Nephron (organoid): ENCODE data around the gene GLI3.

Experiments used
- H3K27ac Mint-ChIP-seq, 3 experiments: 2 replicates each; pipeline ENCODE4 v1.8.0; 2020; ENCODE audit warnings: mixed read lengths in 3 of 3, mild to moderate bottlenecking in 2 of 3, moderate library complexity in 1 of 3
- H3K27me3 Mint-ChIP-seq: 2 replicates; pipeline ENCODE4 v1.8.0; 2021; ENCODE audit warnings: low read depth, mild to moderate bottlenecking, moderate library complexity, mixed read lengths
- H3K36me3 Mint-ChIP-seq: 2 replicates; pipeline ENCODE4 v1.8.0; 2020; ENCODE audit warnings: low read depth, mixed read lengths
- H3K4me1 Mint-ChIP-seq: 2 replicates; pipeline ENCODE4 v1.8.0; 2020; ENCODE audit warnings: mixed read lengths
- H3K4me3 Mint-ChIP-seq, 3 experiments: 2 replicates each; pipeline ENCODE4 v1.8.0; 2020; ENCODE audit warnings: mild to moderate bottlenecking in 3 of 3, mixed read lengths in 3 of 3, moderate library complexity in 2 of 3
- H3K9me3 Mint-ChIP-seq: 2 replicates; pipeline ENCODE4 v1.8.0; 2020; ENCODE audit warnings: mixed read lengths
- TF ChIP-seq, protein P1 (sequence below), 3 experiments: fragments of 200-600 bp; sonication (generic); IDR thresholded peaks; one replicate each; pipeline ENCODE4 v1.5.0; 2021; ENCODE audit warnings: antibody characterized with exemption in 3 of 3; ENCODE audit not compliant: unreplicated experiment in 3 of 3

The GLI3 gene

DNA sequence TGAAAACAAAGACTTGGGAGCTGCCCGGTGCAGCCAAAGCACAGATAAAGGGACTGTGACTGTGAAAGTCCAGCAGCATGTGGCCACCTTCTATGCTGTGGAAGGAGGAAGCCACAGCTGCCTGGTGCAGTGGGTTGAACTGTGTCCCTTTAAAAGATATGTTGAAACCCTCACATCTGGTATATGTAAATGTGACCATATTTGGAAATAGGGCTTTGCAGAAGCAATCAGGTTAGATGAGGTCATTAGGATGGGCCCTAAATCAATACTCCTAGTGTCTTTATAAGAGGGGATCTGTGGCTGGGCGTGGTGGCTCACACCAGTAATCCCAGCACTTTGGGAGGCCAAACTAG lies 136.9 kb downstream of the GLI3 start:
- Mint-ChIP-seq H3K4me3 (no peak overlapping the region), H3K27ac (peak overlapping the region in 1 of 3 experiments; percentile 37), H3K36me3 (peaks cover 37% of the 10 kb centered on the region), H3K4me1 (peaks cover 68% of the 10 kb centered on the region), H3K9me3 (no peaks in the 10 kb centered on the region), H3K27me3 (peaks cover 2% of the 10 kb centered on the region)
- TF ChIP-seq, protein P1, sequence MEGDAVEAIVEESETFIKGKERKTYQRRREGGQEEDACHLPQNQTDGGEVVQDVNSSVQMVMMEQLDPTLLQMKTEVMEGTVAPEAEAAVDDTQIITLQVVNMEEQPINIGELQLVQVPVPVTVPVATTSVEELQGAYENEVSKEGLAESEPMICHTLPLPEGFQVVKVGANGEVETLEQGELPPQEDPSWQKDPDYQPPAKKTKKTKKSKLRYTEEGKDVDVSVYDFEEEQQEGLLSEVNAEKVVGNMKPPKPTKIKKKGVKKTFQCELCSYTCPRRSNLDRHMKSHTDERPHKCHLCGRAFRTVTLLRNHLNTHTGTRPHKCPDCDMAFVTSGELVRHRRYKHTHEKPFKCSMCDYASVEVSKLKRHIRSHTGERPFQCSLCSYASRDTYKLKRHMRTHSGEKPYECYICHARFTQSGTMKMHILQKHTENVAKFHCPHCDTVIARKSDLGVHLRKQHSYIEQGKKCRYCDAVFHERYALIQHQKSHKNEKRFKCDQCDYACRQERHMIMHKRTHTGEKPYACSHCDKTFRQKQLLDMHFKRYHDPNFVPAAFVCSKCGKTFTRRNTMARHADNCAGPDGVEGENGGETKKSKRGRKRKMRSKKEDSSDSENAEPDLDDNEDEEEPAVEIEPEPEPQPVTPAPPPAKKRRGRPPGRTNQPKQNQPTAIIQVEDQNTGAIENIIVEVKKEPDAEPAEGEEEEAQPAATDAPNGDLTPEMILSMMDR (IDR thresholded peaks at IDR 0.05; ENCODE audit: unreplicated experiment in 3 of 3) = no peak

DNA sequence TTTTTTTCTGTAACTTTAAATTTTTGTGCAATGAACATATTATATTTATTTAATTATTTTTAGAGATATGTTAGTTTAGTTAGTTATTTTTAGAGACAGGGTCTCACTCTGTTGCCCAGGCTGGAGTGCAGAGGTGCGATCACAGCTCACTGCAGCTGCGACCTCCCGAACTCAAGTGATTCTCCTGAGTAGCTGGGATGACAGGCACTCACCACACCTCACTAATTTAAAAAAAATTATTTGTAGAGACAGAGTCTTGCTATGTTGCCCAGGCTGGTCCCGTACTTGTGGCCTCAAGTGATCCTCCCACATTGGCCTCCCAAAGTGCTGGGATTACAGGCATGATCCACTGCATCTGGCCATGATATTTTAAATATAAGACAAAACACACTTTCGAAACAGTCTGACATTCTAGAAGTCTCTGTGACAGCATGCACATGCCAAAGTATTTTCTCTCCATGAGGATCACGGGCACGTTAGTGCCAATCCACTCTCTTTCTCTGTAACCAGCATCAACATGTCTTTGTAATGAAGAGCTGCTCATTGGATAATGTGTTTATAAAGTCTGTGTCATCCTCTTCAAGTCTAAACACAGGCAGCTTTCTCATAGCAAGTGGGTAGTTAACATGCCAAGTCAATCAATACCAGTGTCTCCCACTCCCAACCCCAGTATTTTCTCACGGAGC lies 137.4 kb downstream of the GLI3 start:
- H3K27ac Mint-ChIP-seq = peak overlapping the region; percentile 21 to 92 (median 37)
- H3K4me1 Mint-ChIP-seq = peaks cover 69% of the 10 kb centered on the region
- H3K27me3 Mint-ChIP-seq = peaks cover 4% of the 10 kb centered on the region
- no peaks in the 10 kb centered on the region for H3K9me3 Mint-ChIP-seq
- TF ChIP-seq, protein P1 (IDR thresholded peaks at IDR 0.05; ENCODE audit: unreplicated experiment in 3 of 3) = no peak
- no peak overlapping the region for H3K4me3 Mint-ChIP-seq
- H3K36me3 Mint-ChIP-seq = peaks cover 35% of the 10 kb centered on the region

- no peaks in the 10 kb centered on the region for H3K9me3 Mint-ChIP-seq
- H3K27me3 Mint-ChIP-seq = peaks cover 4% of the 10 kb centered on the region
- peak overlapping the region; percentile 21 to 92 (median 21) for H3K27ac Mint-ChIP-seq
- peaks cover 36% of the 10 kb centered on the region for H3K36me3 Mint-ChIP-seq
- peak overlapping the region in 1 of 3 experiments; percentile 15 for H3K4me3 Mint-ChIP-seq
- H3K4me1 Mint-ChIP-seq = peaks cover 70% of the 10 kb centered on the region
- TF ChIP-seq, protein P1 (IDR thresholded peaks at IDR 0.05; ENCODE audit: unreplicated experiment in 3 of 3) = no peak
These were observed 137.9 kb downstream of the GLI3 start for GRCh38 chr7:42099066-42099465.

DNA sequence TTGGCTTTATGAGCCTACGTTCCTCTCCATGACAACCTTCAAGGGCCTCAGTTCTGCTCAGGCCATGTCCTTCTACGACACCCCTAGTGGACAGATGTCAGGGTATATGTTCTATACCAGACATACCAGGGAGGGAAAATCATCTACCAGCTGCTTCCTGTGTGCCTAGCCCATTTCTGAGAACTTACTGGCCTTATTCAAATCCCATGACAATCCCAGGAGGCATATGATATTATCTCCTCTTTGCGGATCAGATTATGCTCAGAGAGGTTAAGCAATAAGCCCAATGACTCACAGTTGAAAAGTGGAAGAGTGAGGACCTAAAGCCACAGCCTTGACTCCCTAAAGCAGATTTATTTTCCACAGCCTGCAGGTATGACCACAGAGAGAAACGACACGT lies 139.3 kb downstream of the GLI3 start:
- Mint-ChIP-seq H3K4me3 (no peak overlapping the region), H3K4me1 (peaks cover 64% of the 10 kb centered on the region), H3K27ac (peak overlapping the region; percentile 85 to 93 (median 92)), H3K36me3 (peaks cover 29% of the 10 kb centered on the region), H3K27me3 (peaks cover 4% of the 10 kb centered on the region), H3K9me3 (no peaks in the 10 kb centered on the region)
- TF ChIP-seq, protein P1 (IDR thresholded peaks at IDR 0.05; ENCODE audit: unreplicated experiment in 3 of 3) = peak in 1 of 3 experiments; percentile 27

DNA sequence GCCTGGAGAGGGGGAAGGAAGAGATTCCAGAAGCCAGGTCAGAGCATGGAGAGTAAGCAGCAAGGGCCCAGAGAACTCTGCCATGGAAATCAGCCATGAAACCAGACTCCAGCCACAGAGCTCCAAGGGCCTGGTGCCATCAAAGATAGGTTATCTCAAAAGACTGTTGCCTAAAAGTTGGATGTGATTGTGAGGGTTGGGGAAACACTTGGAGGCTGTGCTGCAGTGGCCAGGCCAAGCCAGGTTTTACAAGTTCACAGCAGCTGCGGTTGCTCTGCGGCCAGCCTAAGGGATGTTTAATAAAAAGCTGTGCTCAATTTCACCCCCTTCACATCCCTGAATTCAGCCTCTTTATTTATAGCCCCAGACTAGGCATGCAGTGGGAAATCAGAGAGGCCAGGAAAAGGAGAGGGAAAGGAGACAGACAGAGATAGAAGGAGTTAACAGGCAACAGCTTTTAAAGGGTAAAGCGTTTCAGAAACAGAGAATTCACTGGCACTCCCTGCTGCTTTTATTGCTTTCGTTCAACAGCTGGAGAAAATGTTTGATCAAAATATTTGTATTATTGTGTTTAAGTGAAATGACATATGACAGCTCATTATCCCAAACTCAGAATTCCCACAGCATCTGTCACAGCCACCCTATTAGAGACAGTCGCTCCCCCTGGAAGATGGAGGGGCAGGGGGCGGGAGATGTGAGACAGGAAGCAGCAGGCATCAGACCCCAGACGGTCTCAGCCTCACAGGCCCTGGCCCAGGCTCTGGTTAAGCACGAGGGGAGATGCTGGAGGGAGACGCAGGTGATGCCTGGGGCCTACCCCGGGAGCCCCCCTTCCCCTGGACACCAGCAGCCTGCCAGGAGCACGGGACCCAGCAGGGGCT lies 140.1 kb downstream of the GLI3 start:
- H3K36me3 Mint-ChIP-seq = peaks cover 24% of the 10 kb centered on the region
- no peaks in the 10 kb centered on the region for H3K9me3 Mint-ChIP-seq
- peaks cover 65% of the 10 kb centered on the region for H3K4me1 Mint-ChIP-seq
- TF ChIP-seq, protein P1 (IDR thresholded peaks at IDR 0.05; ENCODE audit: unreplicated experiment in 3 of 3) = no peak
- peak overlapping the region; percentile 7 to 41 (median 28) for H3K4me3 Mint-ChIP-seq
- H3K27ac Mint-ChIP-seq = peak overlapping the region; percentile 92 to 94 (median 93)
- peaks cover 4% of the 10 kb centered on the region for H3K27me3 Mint-ChIP-seq
